ENCODE measurements around the gene SLC25A45. TPM values are rescaled to one million over a fixed set of nuclear protein-coding genes. Genes with fewer than 3 reads are reported as not detected.

SLC25A45 gene
- total RNA-seq, 1 donor, result 4.3 TPM

DNA sequence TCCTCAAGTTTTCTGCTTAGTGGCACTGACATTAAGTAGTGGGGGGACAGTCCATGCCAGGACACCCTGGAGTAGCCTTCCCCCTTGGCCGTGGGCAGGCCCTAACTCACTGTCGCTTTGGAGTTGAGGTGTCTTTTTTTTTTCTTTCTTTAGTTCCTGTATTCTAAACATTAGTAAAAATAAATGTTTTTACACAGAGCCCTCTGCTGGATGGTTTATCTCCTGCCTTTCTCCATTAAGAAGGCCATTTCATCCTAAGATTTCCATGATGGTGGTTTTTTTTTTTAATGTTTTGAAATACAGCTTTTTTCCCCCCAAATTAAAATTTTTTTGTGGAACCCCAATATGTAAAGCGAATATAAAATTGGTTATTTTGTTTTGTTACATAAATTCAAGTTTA lies 29.7 kb downstream of the SLC25A45 start:
- Histone ChIP-seq H3K27ac (ENCODE audit: low read depth, low read length) (no peak overlapping the region), H3K4me3 (ENCODE audit: insufficient read depth, low read length) (no peak overlapping the region), H3K36me3 (ENCODE audit: insufficient read depth, low read length) (peaks cover 53% of the 10 kb centered on the region), H3K27me3 (ENCODE audit: insufficient read depth, low read length) (peaks cover 25% of the 10 kb centered on the region), H2AFZ (ENCODE audit: low read length) (no peak overlapping the region), H3K4me2 (ENCODE audit: insufficient read depth, low read length) (no peak overlapping the region), H3K9me3 (ENCODE audit: low read depth, low read length) (no peaks in the 10 kb centered on the region), H3K79me2 (ENCODE audit: insufficient read depth, low read length) (no peaks in the 10 kb centered on the region), H3K4me1 (ENCODE audit: insufficient read depth, low read length) (peaks cover 17% of the 10 kb centered on the region), H4K20me1 (ENCODE audit: insufficient read depth, low read length) (peaks cover 20% of the 10 kb centered on the region)
- peak; percentile 77 for DNase-seq (ENCODE audit: insufficient read length, low spot score, missing footprints)
- TF ChIP-seq, protein P1, sequence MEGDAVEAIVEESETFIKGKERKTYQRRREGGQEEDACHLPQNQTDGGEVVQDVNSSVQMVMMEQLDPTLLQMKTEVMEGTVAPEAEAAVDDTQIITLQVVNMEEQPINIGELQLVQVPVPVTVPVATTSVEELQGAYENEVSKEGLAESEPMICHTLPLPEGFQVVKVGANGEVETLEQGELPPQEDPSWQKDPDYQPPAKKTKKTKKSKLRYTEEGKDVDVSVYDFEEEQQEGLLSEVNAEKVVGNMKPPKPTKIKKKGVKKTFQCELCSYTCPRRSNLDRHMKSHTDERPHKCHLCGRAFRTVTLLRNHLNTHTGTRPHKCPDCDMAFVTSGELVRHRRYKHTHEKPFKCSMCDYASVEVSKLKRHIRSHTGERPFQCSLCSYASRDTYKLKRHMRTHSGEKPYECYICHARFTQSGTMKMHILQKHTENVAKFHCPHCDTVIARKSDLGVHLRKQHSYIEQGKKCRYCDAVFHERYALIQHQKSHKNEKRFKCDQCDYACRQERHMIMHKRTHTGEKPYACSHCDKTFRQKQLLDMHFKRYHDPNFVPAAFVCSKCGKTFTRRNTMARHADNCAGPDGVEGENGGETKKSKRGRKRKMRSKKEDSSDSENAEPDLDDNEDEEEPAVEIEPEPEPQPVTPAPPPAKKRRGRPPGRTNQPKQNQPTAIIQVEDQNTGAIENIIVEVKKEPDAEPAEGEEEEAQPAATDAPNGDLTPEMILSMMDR (IDR thresholded peaks at IDR 0.05; ENCODE audit: extremely low read depth, low read depth, low read length), result peak; percentile 49

DNA sequence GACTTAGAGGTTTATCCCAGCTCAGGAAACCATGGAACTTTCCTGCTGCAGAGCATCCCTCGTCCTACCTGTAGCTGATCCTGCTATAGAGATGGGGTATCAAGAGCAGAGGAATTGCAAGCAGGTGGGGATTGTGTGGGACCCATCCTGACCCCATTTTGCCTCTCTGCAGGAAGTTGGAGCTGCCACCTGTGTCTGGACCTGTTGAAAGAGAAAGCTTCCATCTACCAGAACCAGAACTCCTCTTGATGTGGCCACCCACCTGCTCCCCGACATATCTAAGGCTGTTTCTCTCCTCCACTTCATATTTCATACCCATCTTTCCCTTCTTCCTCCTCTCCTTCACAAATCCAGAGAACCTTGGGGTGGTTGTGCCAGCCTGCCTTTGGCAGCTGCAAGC lies 30.9 kb downstream of the SLC25A45 start:
- H3K4me3 ChIP-seq (ENCODE audit: insufficient read depth, low read length), result no peak overlapping the region
- H2AFZ ChIP-seq (ENCODE audit: low read length), result no peak overlapping the region
- H3K27ac ChIP-seq (ENCODE audit: low read depth, low read length), result no peak overlapping the region
- H3K4me2 ChIP-seq (ENCODE audit: insufficient read depth, low read length), result no peak overlapping the region
- H3K9me3 ChIP-seq (ENCODE audit: low read depth, low read length), result no peaks in the 10 kb centered on the region
- peaks cover 17% of the 10 kb centered on the region for H3K4me1 ChIP-seq (ENCODE audit: insufficient read depth, low read length)
- H3K27me3 ChIP-seq (ENCODE audit: insufficient read depth, low read length), result peaks cover 13% of the 10 kb centered on the region
- peaks cover 64% of the 10 kb centered on the region for H3K36me3 ChIP-seq (ENCODE audit: insufficient read depth, low read length)
- no peaks in the 10 kb centered on the region for H3K79me2 ChIP-seq (ENCODE audit: insufficient read depth, low read length)
- no peak for DNase-seq (ENCODE audit: insufficient read length, low spot score, missing footprints)
- peaks cover 20% of the 10 kb centered on the region for H4K20me1 ChIP-seq (ENCODE audit: insufficient read depth, low read length)
- TF ChIP-seq, protein P1 (IDR thresholded peaks at IDR 0.05; ENCODE audit: extremely low read depth, low read depth, low read length), result no peak

DNA sequence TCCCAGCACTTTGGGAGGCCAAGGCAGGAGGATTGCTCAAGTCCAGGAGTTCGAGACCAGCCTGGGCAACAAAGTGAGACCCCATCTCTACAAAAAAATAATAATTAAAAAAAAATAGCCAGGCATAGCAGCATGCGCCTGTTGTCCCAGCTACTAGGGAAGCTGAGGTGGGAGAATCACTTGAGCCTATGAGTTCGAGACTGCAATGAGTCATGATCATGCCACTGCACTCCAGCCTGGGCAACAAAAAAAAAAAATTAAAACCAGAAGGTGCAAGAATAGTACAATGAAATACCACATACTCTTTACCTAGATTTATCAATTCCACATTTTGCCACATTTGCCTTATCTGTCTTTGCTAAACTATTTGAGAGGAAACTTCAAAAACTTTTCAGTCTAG lies 40.6 kb downstream of the SLC25A45 start:
- no peak for DNase-seq (ENCODE audit: insufficient read length, low spot score, missing footprints)
- no peak overlapping the region for H3K27ac ChIP-seq (ENCODE audit: low read depth, low read length)
- no peaks in the 10 kb centered on the region for H3K9me3 ChIP-seq (ENCODE audit: low read depth, low read length)
- H3K79me2 ChIP-seq (ENCODE audit: insufficient read depth, low read length), result peaks cover 50% of the 10 kb centered on the region
- H3K36me3 ChIP-seq (ENCODE audit: insufficient read depth, low read length), result peaks cover 84% of the 10 kb centered on the region
- no peaks in the 10 kb centered on the region for H3K27me3 ChIP-seq (ENCODE audit: insufficient read depth, low read length)
- H3K4me1 ChIP-seq (ENCODE audit: insufficient read depth, low read length), result no peaks in the 10 kb centered on the region
- H2AFZ ChIP-seq (ENCODE audit: low read length), result no peak overlapping the region
- H4K20me1 ChIP-seq (ENCODE audit: insufficient read depth, low read length), result peaks cover 46% of the 10 kb centered on the region
- no peak overlapping the region for H3K4me2 ChIP-seq (ENCODE audit: insufficient read depth, low read length)
- no peak overlapping the region for H3K4me3 ChIP-seq (ENCODE audit: insufficient read depth, low read length)
- TF ChIP-seq, protein P1 (IDR thresholded peaks at IDR 0.05; ENCODE audit: extremely low read depth, low read depth, low read length), result no peak

DNA sequence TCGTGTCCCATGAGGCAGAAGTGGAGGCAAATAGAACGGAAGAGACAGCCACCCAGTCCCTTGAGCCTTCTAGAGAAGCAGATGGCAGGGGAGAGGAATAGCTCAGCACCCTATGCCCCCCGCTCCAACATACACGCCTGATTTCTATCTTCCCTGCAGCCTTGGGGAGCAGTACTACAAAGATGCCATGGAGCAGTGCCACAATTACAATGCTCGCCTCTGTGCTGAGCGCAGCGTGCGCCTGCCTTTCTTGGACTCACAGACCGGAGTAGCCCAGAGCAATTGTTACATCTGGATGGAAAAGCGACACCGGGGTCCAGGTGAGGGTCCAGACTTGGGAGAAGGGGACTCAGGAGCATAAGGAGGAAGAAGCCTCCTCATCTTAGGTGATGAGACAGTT lies 42.2 kb downstream of the SLC25A45 start:
- no peaks in the 10 kb centered on the region for H3K9me3 ChIP-seq (ENCODE audit: low read depth, low read length)
- no peak overlapping the region for H3K4me2 ChIP-seq (ENCODE audit: insufficient read depth, low read length)
- H3K36me3 ChIP-seq (ENCODE audit: insufficient read depth, low read length), result peaks cover 70% of the 10 kb centered on the region
- H3K27ac ChIP-seq (ENCODE audit: low read depth, low read length), result no peak overlapping the region
- H2AFZ ChIP-seq (ENCODE audit: low read length), result no peak overlapping the region
- no peaks in the 10 kb centered on the region for H3K27me3 ChIP-seq (ENCODE audit: insufficient read depth, low read length)
- peaks cover 56% of the 10 kb centered on the region for H4K20me1 ChIP-seq (ENCODE audit: insufficient read depth, low read length)
- H3K79me2 ChIP-seq (ENCODE audit: insufficient read depth, low read length), result peaks cover 66% of the 10 kb centered on the region
- H3K4me3 ChIP-seq (ENCODE audit: insufficient read depth, low read length), result no peak overlapping the region
- peaks cover 3% of the 10 kb centered on the region for H3K4me1 ChIP-seq (ENCODE audit: insufficient read depth, low read length)
- TF ChIP-seq, protein P1 (IDR thresholded peaks at IDR 0.05; ENCODE audit: extremely low read depth, low read depth, low read length), result no peak
- peak; percentile 34 for DNase-seq (ENCODE audit: insufficient read length, low spot score, missing footprints)

Data from osteoblast (primary cell).